ENCODE data around the gene RTRAF. TPM values are rescaled to one million over a fixed set of nuclear protein-coding genes. Genes with fewer than 3 reads are reported as not detected.

RTRAF gene
- total and polyA plus RNA-seq, 2 of the 8 experiments (the other 6 are each of a cell fraction or from before 2014, with no cell fraction given), result 149 to 359 TPM

DNA sequence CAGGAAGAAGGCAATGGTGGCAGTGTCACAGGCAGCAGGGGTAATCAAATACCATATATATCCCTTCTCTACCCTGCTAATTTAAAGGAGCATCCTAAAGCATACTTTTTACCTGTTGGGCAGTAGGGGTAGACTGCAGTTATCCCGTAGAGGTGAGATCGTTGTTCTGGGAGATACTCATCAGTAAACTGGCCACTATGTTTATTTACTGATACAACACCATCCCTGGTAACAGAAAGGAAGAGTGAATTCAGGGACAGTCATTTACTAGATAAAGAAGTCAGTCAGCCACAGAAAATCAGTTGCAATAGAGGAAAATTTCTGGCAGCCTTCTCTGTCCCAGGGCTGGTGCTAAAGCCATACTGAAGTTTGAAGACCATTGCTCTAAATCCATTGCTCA lies 16.3 kb downstream of the RTRAF start:
- H3K4me3 ChIP-seq (ENCODE audit: extremely low read depth in 1 of 4, insufficient read depth in 2 of 4, low read depth in 3 of 4, low read length in 4 of 4), result no peak overlapping the region
- H4K20me1 ChIP-seq (replicated peaks in 1 of 2; ENCODE audit: control insufficient read depth in 1 of 2, insufficient read depth in 2 of 2, low read length in 2 of 2), result peaks cover 3 to 13% of the 10 kb centered on the region in 2 experiments
- H3K9ac ChIP-seq (replicated peaks in 1 of 4; ENCODE audit: extremely low read depth in 1 of 4, low read depth in 3 of 4, low read length in 3 of 4), result no peak overlapping the region
- no peak overlapping the region for H2AFZ ChIP-seq (ENCODE audit: low read length)
- H3K18ac ChIP-seq (ENCODE audit: extremely low read depth, low read length), result no peak overlapping the region
- H3K79me2 ChIP-seq (ENCODE audit: control insufficient read depth in 1 of 2, insufficient read depth in 2 of 2, low read length in 2 of 2), result no peaks in the 10 kb centered on the region
- peaks cover 2% of the 10 kb centered on the region for H3K79me1 ChIP-seq (ENCODE audit: low read depth, low read length)
- no peak overlapping the region for H2AK5ac ChIP-seq (ENCODE audit: low read depth, low read length)
- H4K5ac ChIP-seq (ENCODE audit: insufficient read length, low read depth, low read length), result no peak overlapping the region
- no peaks in the 10 kb centered on the region for H3K9me3 ChIP-seq (ENCODE audit: insufficient read depth in 2 of 2, low read depth in 1 of 2, low read length in 1 of 2)
- H4K8ac ChIP-seq (ENCODE audit: extremely low read depth, insufficient read depth, low read length), result no peak overlapping the region
- peaks cover 0 to 3% (median 1%) of the 10 kb centered on the region in 4 experiments; a peak in 3 of 7 replicates for H3K4me1 ChIP-seq (replicated peaks in 1 of 4; ENCODE audit: control insufficient read depth in 3 of 4, insufficient read depth in 4 of 4, low read length in 3 of 4)
- DNase-seq (ENCODE audit: low read depth in 1 of 2, low spot score in 2 of 2) (no peak), FAIRE-seq (no peak)
- no peak overlapping the region for H3K56ac ChIP-seq (replicated peaks; ENCODE audit: insufficient read length, low read depth, low read length)
- H3K4ac ChIP-seq (replicated peaks; ENCODE audit: insufficient read length, low read depth, low read length), result no peak overlapping the region
- no peak overlapping the region for H3K23ac ChIP-seq (ENCODE audit: insufficient read length)
- peaks cover 26 to 97% (median 65%) of the 10 kb centered on the region in 4 experiments for H3K36me3 ChIP-seq (ENCODE audit: control insufficient read depth in 2 of 4, insufficient read depth in 4 of 4, low read length in 3 of 4)
- no peak overlapping the region for H2BK12ac ChIP-seq (ENCODE audit: low read depth, low read length)
- no peak overlapping the region for H2BK120ac ChIP-seq (replicated peaks; ENCODE audit: low read depth, low read length)
- no peak overlapping the region for H3K4me2 ChIP-seq (ENCODE audit: insufficient read depth in 1 of 2, low read depth in 2 of 2, low read length in 2 of 2)
- CTCF ChIA-PET (ENCODE audit: partially characterized antibody), result interaction anchor here (0.8 to 4.3 kb wide), 7 partner anchors 10 to 66 kb away, joined by 3 to 27 read pairs (median 3); no protein-coding TSS in a partner anchor
- 92% methylated on average over 2 of the region's 2 CpGs; no CpG with 5 or more reads in 1 of the 2 experiments for WGBS, 2 experiments (ENCODE audit: extremely low coverage in 1 of 2, insufficient coverage in 1 of 2, insufficient read length in 1 of 2, insufficient replicate concordance in 2 of 2, low coverage in 1 of 2, low lambda C conversion rate in 2 of 2, missing lambda C conversion rate in 1 of 2)
- H3K27ac ChIP-seq (ENCODE audit: low read depth, low read length), result no peak overlapping the region
- no peak overlapping the region for H2BK15ac ChIP-seq (ENCODE audit: low read length)
- H3K23me2 ChIP-seq (ENCODE audit: low read depth, low read length), result no peaks in the 10 kb centered on the region
- H3K14ac ChIP-seq (ENCODE audit: insufficient read length), result no peak overlapping the region
- H2BK20ac ChIP-seq (ENCODE audit: low read length), result no peak overlapping the region
- no peaks in the 10 kb centered on the region for H3K27me3 ChIP-seq (replicated peaks in 1 of 4; ENCODE audit: control insufficient read depth in 3 of 4, extremely low read depth in 1 of 4, insufficient read depth in 3 of 4, low read length in 3 of 4)
- no peak overlapping the region for H4K91ac ChIP-seq (replicated peaks; ENCODE audit: insufficient read length, low read length)
- POLR2A ChIA-PET (ENCODE audit: partially characterized antibody), result no interaction called here
- H2BK5ac ChIP-seq (ENCODE audit: low read depth, low read length), result no peak overlapping the region
- TF ChIP-seq TCF12 (IDR thresholded peaks at IDR 0.05; ENCODE audit: low read depth, low read length), result no peak
- no peak for TF ChIP-seq POLR2AphosphoS5 (IDR thresholded peaks at IDR 0.05; ENCODE audit: low read depth, low read length)
- TF ChIP-seq KDM4A (IDR thresholded peaks at IDR 0.05; ENCODE audit: low read depth, low read length, severe bottlenecking), result no peak
- TF ChIP-seq POU5F1 (IDR thresholded peaks at IDR 0.05; ENCODE audit: low read depth, low read length), result no peak
- TF ChIP-seq JUND (IDR thresholded peaks at IDR 0.05; ENCODE audit: low read length), result no peak
- no peak for TF ChIP-seq USF2 (IDR thresholded peaks at IDR 0.05; ENCODE audit: low read length)
- no peak for TF ChIP-seq HDAC6 (IDR thresholded peaks at IDR 0.05; ENCODE audit: low read depth, low read length)
- no peak for TF ChIP-seq BACH1 (IDR thresholded peaks at IDR 0.05; ENCODE audit: low read length)
- TF ChIP-seq MAFK (IDR thresholded peaks at IDR 0.05; ENCODE audit: low read depth, low read length), result no peak
- no peak for TF ChIP-seq SP4 (IDR thresholded peaks at IDR 0.05; ENCODE audit: low read length)
- no peak for TF ChIP-seq TAF1 (IDR thresholded peaks at IDR 0.05; ENCODE audit: low read depth, low read length)
- TF ChIP-seq ASH2L (IDR thresholded peaks at IDR 0.05; ENCODE audit: low read length), result no peak
- no peak for TF ChIP-seq SP1 (IDR thresholded peaks at IDR 0.05; ENCODE audit: low read depth, low read length)
- no peak for TF ChIP-seq JUN (IDR thresholded peaks at IDR 0.05; ENCODE audit: low read depth, low read length)
- TF ChIP-seq PHF8 (conservative IDR thresholded peaks at IDR 0.05; ENCODE audit: low read depth, low read length), result no peak
- no peak for TF ChIP-seq BCL11A (IDR thresholded peaks at IDR 0.05; ENCODE audit: low read depth in 2 of 2, low read length in 2 of 2)

Measured in H1 (cell line).